ENCODE results near the gene GRAP2. TPM values are rescaled to one million over a fixed set of nuclear protein-coding genes. Genes with fewer than 3 reads are reported as not detected.
"Not testable (repeated sequence)": the region's sequence is repeated elsewhere in the genome, so short reads cannot be mapped to it uniquely, and the experiment has no call there.

GRAP2 gene
- total RNA-seq, 4 donors from 2014 or later = 0.97 to 2.0 TPM; not detected in 2

- no peaks in the 10 kb centered on the region for H3K9me3 ChIP-seq
- DNase-seq = no peak
- H3K4me3 ChIP-seq = no peak overlapping the region
- H3K4me1 ChIP-seq = no peaks in the 10 kb centered on the region
- TF ChIP-seq CTCF (IDR thresholded peaks at IDR 0.05) (no peak), POLR2A (IDR thresholded peaks at IDR 0.05) (no peak)
- H3K36me3 ChIP-seq = no peaks in the 10 kb centered on the region
- no peak overlapping the region for H3K27ac ChIP-seq
- no peaks in the 10 kb centered on the region for H3K27me3 ChIP-seq
- intact Hi-C loops (cut with DNase I; ENCODE audit: low total_unique reads) = no loop called here
Measured at GRCh38 chr22:39859903-39860588, 40.8 kb upstream of the GRAP2 start.

- no peaks in the 10 kb centered on the region for H3K36me3 ChIP-seq
- H3K9me3 ChIP-seq = no peaks in the 10 kb centered on the region
- H3K4me3 ChIP-seq = no peak overlapping the region
- no peak for DNase-seq
- intact Hi-C loops (cut with DNase I; ENCODE audit: low total_unique reads) = no loop called here
- no peaks in the 10 kb centered on the region for H3K27me3 ChIP-seq
- H3K27ac ChIP-seq = no peak overlapping the region
- no peaks in the 10 kb centered on the region for H3K4me1 ChIP-seq
- no peak for TF ChIP-seq POLR2A (IDR thresholded peaks at IDR 0.05)
- TF ChIP-seq CTCF (IDR thresholded peaks at IDR 0.05) = no peak
Measured at GRCh38 chr22:39868741-39869140, 32.1 kb upstream of the GRAP2 start.

- H3K36me3 ChIP-seq; H3K4me1 ChIP-seq; H3K27me3 ChIP-seq; DNase-seq; intact Hi-C loops (cut with DNase I; ENCODE audit: low total_unique reads); H3K9me3 ChIP-seq; H3K4me3 ChIP-seq; H3K27ac ChIP-seq: not testable (repeated sequence)
Measured at GRCh38 chr22:39869797-39870196, 31.1 kb upstream of the GRAP2 start.

- intact Hi-C loops (cut with DNase I; ENCODE audit: low total_unique reads) = no loop called here
- Histone ChIP-seq H3K9me3 (no peaks in the 10 kb centered on the region), H3K4me1 (no peaks in the 10 kb centered on the region), H3K27ac (no peak overlapping the region), H3K27me3 (no peaks in the 10 kb centered on the region), H3K4me3 (no peak overlapping the region), H3K36me3 (no peaks in the 10 kb centered on the region)
- DNase-seq = no peak
- TF ChIP-seq POLR2A (IDR thresholded peaks at IDR 0.05) = no peak
- TF ChIP-seq CTCF (IDR thresholded peaks at IDR 0.05) = no peak
Measured at GRCh38 chr22:39871008-39871798, 29.7 kb upstream of the GRAP2 start.

GRCh38 chr22:39872548-39872947, 28.3 kb upstream of the GRAP2 start:
- TF ChIP-seq POLR2A (IDR thresholded peaks at IDR 0.05) = no peak
- TF ChIP-seq CTCF (IDR thresholded peaks at IDR 0.05) = no peak
- DNase-seq = no peak
- Histone ChIP-seq H3K27me3 (no peaks in the 10 kb centered on the region), H3K27ac (no peak overlapping the region), H3K36me3 (no peaks in the 10 kb centered on the region), H3K4me1 (no peaks in the 10 kb centered on the region), H3K4me3 (no peak overlapping the region), H3K9me3 (no peaks in the 10 kb centered on the region)
- intact Hi-C loops (cut with DNase I; ENCODE audit: low total_unique reads) = no loop called here

Data from uterus (tissue), 4 donors.